ENCODE data around the gene SLMAP.

DNA sequence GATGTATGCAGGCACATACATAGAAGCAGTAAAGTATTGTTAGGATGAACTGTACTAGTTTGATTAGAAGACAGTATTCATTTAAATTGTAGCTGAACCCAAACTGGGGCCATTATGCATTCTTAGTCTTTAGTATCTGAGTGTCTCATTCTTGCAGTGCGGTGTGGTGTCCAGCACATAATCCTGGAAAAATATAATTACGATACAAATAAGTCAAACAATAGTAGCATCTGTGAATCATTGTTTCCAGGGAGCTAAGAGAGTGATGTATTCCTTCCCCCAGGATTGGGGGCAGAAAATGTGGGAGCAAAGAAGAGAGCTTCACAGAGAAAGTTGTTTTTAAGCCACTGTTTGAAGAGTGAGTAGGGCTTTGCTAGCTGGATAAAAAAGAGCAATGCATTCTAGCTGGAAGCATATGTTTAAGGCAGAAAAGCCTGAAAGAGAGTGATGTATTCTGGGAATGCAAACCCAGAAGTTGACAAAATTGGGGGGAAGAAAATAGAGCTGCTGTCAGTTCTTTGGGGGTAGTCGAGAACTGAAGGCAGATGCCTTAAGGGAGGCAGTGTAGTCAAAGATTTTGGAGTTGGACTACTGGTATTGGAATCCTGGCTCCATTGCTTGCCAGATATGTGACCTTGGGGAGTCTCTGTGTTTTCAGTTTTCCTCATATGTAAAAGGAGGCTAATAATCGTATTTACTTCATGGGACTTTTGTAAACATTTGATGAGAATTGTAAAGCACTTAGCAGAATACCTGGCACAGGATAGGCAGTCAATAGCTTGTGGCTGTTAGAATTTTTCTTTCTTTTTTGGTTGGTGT is 14.1 kb downstream of the SLMAP start:
- TF ChIP-seq GATA3 (IDR thresholded peaks at IDR 0.05; ENCODE audit: low read depth, low read length) (no peak), GATA2 (IDR thresholded peaks at IDR 0.05; ENCODE audit: low read depth, low read length) (no peak)

All from SH-SY5Y (cell line).